GOT3 (cell line): ENCODE measurements around the gene HLA-DOB.
A peak's percentile ranks its signal among the peaks of the same experiment; 100 is the strongest.

Experiments used
- DNase-seq: peaks from one replicate; lab custom pipeline; 2025; ENCODE audit warnings: mixed read lengths; lab: John Stamatoyannopoulos, UW

The HLA-DOB gene

DNA sequence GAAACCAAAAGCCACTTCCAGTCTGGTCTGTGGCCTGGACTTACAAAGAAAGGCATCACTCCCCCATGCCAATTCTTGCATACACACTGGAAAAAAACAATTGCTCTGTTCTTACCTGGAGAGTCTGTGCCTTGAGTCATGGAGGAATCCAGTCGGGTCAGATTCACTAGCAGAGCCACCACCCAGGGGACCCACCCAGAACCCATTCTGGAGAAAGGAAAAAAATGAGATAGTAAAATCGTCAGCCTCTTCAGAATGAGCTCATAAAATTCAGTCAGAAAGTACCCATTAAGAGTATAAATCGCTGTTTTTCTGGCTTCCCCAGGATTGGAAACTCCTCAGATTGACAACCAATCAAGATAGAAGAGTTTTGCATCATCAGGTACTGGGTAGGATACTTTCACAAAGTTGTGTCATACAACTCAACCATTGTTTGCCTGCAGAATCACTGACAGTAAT lies at the start of gene HLA-DOB:
TSS of gene HLA-DOB (minus strand) at position 257 of the 459 bp plus-strand sequence. CDS start at position 206, 51 bp downstream.
- DNase-seq, result no peak

DNA sequence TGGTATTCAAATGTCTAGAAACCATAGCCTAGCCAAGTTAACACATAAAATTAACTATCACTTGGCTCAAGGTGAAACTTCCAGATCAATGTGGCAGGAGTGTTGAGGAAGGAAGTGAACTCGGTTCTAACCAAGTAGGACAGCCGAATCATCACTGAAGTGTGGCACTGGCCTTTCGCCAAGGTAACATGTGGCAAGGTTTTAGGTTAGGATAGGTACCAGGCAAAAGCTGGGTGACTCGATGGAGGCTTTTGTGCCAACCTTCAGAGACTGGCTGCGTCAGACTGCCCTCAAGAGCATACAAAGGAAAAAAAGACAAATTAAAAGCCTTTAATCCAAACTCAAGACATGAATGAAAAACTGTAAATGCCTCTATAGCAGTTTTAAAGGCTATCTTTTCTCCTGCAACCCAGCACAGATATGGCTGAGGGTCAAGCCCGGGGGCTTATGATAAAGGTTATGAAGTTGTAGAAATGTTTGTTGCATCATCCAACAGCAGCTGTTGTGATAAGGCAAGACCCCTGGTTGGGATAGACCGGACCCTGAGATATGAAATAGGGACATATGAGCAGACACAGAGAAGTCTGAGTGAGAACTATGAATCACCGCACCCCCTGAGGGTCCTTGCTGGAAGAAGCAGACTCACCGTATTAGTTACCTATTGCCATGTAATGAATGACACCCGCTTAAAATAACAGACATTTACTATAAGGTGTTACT lies 49.1 kb upstream of the HLA-DOB start:
- no peak for DNase-seq

DNA sequence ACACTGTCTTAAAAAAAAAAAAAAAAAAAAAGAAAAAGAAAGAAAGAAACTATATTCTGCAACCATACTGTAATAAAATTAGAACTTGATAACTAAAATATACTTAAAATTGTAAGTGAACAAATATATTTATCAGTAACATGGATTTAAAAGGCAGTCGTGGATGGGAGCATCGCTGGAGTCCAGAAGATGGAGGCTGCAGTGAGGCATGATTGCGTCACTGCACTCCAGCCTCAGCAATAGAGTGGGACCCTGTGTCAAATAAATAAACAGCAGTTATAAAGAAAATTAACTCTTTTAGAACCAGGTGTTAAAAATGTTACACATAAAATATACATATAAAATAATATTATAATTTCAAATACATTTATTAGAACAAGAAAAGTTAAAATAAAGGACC lies 45.9 kb upstream of the HLA-DOB start:
- DNase-seq, result no peak

DNA sequence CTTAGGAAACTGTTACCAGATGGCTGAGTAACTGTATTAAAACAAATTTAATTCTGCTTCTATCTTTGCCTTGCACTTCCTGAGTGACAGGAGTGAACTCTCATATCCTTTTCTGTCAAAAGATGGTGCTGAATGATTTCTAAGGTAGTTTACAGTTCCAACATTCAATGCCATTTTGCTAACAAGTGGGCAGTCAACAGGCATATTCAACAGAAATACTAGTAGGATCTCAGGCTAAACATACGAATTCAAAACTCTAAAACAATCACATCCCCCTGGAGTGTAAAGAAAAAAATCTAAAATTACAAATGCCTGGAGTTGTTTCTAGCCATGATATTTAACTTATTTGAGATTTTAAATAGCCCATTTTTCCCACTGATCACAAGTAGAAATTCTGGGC lies 43.9 kb upstream of the HLA-DOB start:
- DNase-seq, result no peak

DNA sequence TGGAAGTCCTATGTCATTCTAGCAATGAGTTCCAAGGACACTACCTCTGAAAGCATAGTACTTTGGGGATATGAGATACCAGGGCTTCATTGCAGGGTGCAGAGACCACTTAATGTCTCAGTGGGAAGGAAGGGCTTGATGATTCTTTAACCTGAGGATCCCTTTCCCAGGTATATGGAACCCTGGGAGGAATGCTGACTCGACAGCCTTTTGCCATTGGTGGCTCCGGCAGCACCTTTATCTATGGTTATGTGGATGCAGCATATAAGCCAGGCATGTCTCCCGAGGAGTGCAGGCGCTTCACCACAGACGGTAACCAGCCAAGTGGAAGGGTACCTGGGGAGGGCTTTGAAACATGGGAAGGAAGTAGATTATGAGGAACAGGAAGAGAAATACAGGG lies 41.4 kb upstream of the HLA-DOB start:
- no peak for DNase-seq

DNA sequence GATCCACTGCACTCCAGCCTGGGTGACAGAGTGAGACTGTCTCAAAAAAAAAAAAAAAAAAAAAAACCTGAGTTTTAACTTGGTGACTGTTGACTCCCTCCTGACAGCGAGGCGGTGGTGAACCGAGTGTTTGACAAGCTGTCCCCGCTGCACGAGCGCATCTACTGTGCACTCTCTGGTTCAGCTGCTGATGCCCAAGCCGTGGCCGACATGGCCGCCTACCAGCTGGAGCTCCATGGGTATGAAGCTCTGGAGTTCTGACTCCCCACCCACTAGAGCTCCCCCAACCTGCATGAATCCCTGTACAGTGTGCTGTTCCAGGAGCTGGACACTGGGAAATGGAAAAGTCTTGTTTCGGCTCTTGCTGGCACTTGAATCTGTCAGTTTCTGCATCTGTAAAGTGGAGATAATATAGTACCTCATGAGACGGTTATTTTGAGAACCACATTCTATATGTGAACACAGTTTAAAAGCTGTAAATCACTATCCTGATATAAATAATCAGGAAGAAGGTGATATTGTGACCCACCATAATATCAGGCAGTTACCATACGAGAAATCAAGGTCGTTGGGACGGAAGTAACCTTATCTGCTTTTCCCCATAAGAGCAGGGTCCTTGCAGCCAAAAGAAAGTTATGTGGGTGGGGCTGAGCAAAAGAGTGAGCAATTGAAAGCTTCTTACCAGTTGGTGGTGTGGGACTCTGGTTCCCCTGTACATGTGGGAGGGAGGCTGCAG lies 40.5 kb upstream of the HLA-DOB start:
- DNase-seq, result no peak

DNA sequence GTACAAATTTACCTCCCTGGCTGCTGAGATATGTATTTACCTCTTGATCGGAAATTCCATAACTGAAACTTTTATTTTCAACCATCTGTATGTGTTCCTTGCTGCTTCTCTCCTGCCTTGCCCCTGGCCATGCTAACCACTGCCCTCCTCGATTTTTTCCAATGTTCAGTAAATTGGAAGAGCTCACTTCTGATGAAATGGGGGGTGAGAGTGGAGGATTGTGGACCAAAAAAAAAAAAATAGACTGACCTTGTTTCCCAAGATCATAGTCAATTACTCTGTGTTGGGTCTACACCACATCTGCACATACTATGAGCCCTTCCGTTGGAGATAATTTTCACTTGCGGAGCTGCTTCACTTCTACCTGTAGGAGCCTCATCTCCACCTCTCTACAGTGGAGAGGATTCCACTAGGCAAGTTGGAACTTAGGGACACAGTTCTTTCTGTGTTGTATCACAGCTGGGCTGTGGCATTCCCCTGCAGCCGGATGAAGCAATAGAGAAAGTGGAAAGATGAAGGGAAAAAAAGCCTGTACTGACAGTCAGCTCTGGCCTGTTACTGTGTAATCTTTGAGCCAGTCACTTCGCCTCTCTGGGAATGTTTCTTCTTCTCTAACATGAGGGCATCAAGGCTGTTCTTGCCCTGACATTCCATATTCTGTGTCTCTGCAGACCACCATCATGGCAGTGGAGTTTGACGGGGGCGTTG lies 38.8 kb upstream of the HLA-DOB start:
- no peak for DNase-seq

DNA sequence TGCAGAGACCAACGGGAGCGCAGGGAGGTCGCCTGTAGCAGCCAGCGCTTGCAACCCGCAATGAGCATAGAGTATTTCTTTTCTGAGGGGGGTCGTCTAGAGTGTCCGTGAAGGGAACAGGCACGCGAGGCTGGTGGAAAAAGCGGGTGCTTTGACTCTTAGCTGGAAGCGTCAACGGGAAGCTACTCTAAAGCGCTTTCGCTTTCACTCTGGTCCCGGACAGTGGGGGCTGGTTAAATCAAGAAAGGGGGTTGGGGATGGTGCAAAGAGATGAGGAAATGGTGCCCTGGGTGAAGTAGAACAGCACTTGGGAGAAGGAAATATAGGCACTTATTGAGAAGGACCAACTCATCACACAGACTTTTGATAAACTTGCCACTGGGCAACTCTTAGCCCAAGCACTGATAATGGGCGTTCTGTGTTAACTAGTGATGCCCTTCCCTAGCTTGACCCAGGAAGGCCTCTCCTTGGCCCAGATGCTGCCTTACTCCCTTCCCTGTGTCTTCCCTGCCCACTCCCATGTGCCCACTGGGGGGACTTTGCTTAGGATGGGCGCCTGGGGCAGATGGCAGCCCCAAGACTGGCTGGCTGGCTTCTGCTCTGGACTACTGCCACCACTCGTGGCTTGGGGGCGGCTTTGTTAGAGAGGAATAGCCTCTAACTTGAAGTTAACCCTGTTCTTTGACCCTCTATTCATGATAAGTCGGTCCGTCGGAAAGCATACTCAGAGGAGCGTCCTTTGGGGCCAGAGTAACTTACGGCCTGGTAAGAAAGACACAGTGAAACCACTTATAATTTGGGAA lies 37.8 kb upstream of the HLA-DOB start:
- no peak for DNase-seq

DNA sequence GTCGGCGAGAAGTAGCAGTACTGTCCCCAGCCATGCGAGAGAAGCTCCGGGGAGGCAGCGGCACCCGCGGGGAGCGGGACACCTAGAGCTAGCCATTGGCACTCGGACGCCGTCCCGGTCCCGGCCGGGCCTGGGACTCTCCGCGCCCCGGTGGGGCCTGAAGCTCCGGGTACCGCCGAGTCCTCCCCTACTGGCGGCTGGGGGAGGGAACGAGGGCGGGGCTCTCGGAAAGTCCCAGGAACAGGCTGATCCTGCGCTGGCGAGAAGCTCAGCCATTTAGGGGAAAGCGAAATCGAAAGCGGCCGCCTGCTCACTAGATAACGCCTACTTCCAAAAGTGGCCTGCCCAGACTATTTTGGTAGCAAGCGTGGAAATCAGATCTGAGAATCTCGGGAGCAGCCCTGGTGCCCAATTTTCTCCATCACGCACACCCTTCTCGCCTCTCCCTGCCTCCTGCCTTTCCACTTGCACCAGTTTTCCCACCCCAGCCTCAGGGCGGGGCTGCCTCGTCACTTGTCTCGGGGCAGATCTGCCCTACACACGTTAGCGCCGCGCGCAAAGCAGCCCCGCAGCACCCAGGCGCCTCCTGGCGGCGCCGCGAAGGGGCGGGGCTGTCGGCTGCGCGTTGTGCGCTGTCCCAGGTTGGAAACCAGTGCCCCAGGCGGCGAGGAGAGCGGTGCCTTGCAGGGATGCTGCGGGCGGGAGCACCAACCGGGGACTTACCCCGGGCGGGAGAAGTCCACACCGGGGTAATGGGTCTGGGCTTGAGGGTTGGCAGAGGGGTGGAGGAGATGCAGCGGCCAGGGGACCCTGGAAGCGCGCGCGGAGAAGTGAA lies 37.0 kb upstream of the HLA-DOB start, which contains the start of the genes PSMB9 and TAP1:
TSS of gene PSMB9 (plus strand) at position 652 of the 835 bp plus-strand sequence. CDS start at position 690, 38 bp downstream.
TSS of gene TAP1 (minus strand) at position 164 of the 835 bp plus-strand sequence. CDS start at position 96, 68 bp downstream.
- DNase-seq, result peak; percentile 89

DNA sequence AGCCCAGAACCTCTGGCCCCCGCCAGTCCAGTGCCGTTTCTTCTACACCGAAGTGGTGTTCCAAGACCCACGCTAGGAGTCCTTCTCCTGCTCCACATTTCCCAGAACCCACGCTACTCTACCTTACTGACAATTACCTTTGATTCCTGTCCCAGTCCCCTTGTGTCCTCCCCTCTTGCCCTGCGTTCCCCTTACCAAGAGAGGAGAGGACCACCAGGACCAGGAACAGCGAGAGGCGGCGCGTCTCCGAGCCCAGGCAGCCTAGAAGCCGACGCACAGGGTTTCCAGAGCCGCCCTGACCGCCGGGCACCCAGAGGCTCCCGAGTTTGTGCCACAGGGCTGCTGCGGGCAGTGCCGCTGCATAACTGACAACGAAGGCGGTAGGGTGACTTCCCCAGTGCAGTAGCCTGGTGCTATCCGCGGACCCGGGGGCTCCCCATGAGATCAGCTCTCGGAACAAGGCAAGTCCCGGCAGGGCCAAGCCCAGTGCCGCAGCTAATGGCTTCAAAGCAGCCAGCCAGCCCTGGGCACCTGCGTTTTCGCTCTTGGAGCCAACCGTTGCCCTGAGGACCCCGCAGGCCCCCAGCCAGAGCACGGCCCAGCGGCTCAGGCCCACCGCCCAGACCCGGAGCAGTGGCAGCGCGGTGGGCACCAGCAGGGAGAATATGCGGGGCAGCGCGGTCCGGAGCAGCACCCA lies 36.2 kb upstream of the HLA-DOB start:
- DNase-seq, result no peak

DNA sequence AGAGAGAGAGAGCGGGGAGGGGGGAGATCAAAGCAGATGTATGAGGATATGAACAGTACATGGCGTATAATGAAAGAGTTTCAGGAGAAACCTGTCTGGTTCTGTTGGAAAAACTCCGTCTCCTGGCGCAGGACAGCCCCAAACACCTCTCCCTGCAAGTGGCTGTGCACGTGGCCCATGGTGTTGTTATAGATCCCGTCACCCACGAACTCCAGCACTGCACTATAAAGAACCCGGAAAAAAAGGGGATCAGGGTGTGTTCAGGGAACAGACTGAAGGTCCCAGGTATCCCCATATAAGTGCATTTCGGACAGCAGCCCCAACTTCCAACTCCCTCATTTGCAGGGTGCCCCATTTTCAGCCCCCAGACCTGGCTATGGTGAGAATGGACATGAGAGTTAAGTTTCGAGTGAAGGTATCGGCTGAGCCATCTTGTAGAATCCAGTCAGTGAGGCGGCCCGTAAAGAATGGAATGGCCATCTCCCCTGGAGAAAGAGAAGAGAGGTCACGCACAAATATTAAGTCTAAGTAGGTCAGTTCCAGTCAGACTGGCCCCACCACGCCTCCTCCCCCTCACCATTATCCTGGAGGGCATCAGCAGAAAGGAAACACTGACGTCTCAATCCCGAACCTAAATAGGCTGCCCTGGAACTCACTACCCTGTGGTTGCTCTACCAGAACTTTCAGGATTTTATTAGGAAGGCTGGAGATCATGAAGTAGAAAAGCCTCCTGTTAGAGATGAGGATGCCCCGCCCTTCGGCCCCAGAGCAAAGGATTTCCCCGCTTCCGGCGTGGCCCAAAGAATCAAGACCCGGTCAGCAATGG lies 35.4 kb upstream of the HLA-DOB start:
- no peak for DNase-seq

DNA sequence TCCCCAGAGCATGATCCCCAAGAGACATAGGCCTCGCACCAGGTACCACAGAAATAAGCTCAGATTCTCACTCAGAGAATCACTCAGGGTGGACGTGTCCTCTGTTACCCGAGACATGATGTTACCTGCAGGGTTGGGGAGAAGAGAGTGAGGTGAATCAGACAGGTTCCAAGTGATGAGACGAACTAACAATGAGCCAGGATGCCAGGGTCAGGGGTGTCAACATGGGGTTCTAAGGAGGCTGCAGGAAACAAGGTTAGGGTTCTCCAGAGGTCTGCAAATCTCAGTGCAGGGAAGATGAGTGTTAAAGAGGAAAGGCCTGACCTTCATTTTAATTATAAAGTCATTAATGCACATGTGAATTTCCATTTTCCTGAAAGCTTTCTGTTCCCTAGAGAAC lies 34.2 kb upstream of the HLA-DOB start:
- DNase-seq, result no peak

DNA sequence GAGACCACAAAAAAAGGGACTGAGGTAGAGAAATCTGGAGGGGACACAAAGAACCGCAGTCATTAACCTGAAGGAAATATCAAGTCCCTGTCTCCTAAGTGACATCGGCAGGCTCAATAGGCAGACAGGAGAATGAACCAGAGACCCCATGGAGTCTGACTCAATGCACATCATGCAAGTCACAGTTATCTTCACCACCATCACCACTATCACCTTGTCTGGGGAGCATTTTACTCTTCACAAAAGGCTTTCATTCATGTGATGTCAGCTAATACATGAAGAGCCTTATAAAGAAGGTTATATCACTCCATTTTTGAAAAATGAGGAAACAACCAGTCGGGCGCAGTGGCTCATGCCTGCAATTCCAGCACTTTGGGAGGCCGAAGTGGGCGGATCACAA lies 32.3 kb upstream of the HLA-DOB start:
- no peak for DNase-seq

DNA sequence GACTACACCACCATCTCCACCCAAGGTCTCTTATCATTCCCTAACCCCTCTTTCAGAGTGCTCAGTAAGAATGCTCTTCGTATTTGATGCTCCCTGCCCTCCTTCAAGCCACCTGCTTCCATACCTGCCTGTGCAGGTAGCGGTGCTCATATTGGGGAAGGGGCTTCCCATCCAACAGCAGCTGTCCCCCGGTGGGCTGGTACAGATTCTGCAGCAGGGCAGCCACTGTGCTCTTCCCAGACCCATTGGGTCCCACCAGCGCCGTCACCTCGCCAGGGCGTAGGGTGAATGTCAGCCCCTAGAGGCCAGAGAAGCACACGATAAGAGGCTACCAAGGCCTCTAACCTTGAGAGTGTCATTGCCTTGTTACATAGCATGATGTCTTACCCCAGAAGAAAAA lies 31.0 kb upstream of the HLA-DOB start:
- no peak for DNase-seq

DNA sequence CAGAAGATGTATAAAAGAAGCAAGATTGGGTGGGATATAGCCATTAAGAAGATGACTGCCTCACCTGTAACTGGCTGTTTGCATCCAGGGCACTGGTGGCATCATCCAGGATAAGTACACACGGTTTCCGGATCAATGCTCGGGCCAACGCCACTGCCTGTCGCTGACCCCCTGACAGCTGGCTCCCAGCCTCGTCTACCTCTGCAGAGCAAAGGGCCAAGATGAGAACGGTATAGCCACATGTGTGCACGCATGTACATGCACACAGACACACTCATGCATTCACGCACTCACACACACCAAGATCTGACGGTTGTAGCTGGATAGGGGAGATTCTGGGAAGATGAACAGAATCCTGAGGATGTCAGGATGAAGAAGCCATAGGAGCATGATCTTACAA lies 30.2 kb upstream of the HLA-DOB start:
- DNase-seq, result no peak

DNA sequence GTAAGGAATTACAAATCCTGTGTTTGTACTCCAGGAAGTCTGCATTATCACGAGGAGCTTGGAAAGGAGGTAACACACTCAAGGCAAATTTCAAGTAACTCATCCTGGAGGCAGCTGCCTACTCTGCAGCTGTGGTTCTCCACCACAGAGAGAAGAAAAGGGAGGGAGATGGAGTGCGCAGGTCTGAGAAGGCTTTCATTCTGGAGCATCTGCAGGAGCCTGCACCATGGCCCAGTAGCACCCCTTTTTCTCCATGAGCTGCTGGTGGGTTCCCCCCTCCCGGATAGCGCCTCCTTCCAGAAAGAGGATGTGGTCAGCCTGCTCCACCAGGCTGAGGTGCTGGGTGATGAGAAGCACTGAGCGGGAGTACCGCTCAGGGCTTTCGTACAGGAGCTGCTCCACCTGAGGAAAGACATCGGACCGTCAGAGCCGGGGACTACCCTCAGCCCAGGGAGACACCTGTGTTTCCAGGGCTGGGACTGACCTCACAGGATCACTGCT lies 28.6 kb upstream of the HLA-DOB start:
- no peak for DNase-seq

DNA sequence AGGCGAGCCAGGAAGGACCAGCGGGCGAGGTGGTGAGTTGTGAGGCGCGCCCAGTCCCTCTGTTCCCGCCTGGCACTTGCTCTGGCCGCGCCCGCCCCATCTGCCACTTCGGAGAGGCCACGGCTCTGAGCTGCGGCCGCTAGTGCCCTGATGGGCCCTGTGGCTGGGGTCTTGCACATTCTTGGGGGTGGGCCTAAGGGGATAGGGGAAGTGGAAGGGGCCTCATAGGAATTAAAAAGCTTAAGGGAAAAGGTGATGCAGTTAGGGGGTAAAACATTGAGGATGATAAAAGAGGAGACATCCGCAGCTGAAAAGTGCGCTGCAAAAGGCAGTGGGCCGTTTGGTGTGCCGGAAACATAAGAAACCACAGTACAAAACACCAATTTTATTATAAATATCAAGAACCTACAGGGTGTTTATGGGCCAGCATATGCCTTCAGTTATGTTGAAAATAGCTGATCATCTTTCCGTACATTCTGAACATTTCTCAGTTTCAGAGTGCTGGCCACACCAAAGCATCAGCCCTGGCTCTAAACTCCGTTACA lies 28.1 kb upstream of the HLA-DOB start:
- DNase-seq, result no peak

DNA sequence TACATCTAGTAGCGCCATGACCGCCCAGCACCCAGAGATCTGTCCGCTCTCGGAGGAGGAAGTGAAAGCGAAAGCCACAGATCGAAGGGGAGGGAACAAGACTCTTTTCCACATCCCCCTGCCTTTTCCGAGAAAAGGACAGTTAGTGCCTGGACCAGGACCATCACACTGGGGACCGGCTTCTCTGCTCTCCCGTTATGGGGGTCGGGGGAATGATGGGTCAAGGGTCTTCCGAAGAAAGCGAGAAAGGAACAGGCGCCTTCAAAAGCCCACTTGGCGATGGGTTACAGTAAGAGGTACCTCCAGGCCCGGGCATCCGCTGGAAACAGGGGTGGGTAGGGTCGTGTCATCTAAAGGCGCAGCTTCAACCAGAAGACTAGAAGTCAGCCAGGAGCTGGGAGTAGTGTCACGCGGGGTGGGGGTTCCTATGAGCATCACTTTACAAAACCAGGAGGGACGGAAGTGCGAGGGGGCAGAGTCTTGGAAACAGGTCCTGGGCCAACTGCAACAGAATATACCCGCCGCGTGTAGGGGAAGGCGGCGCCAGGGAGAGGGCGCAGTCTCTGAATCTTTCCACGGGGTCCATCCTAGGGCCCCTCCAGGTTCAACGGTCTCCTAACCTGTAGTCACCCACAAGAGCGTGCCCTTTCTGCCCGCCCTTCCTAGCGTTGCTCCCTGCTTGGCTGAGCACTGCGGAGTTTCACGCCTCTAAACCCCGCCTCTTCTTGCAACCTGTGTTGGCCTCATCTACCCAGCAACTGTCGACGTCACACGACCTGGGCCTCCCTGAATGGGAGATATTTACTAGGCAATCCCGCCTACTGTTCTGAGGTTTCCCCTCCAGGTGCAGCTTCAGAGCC lies 27.4 kb upstream of the HLA-DOB start, which contains the start of gene PSMB8:
TSS of gene PSMB8 (minus strand) at position 69 of the 860 bp plus-strand sequence. CDS start at position 18, 51 bp downstream.
- DNase-seq, result peak; percentile 73
